ENCODE measurements around the gene SBNO2.

The SBNO2 gene

GRCh38 chr19:1070931-1071791, 102.9 kb downstream of the SBNO2 start:
- DNase-seq, result no peak

- DNase-seq, result no peak
Measured at GRCh38 chr19:1070576-1070930, 103.5 kb downstream of the SBNO2 start.

- DNase-seq, result peak; percentile 96
Measured at GRCh38 chr19:1069009-1069779, 104.9 kb downstream of the SBNO2 start.

- peak; percentile 66 for DNase-seq
Measured at GRCh38 chr19:1068009-1069001, 105.8 kb downstream of the SBNO2 start.

- DNase-seq, result no peak
Measured at GRCh38 chr19:1067341-1067957, 106.6 kb downstream of the SBNO2 start.

GRCh38 chr19:1066748-1067340, 107.2 kb downstream of the SBNO2 start, which contains the start of gene ARHGAP45:
TSS of gene ARHGAP45 (plus strand) at chr19:1067167. CDS start at chr19:1067406, 239 bp downstream.
- DNase-seq, result peak; percentile 87

- DNase-seq, result no peak
Measured at GRCh38 chr19:1066251-1066747, 107.8 kb downstream of the SBNO2 start.

GRCh38 chr19:1065606-1066109, 108.4 kb downstream of the SBNO2 start:
- no peak for DNase-seq

- peak; percentile 88 for DNase-seq
Measured at GRCh38 chr19:1064661-1065605, 109.1 kb downstream of the SBNO2 start.

GRCh38 chr19:1063909-1064660, 110.0 kb downstream of the SBNO2 start:
- peak; percentile 12 for DNase-seq

- peak; percentile 49 for DNase-seq
Measured at GRCh38 chr19:1063030-1063908, 110.8 kb downstream of the SBNO2 start.

GRCh38 chr19:1062387-1063029, 111.6 kb downstream of the SBNO2 start:
- no peak for DNase-seq

GRCh38 chr19:1061987-1062386, 112.1 kb downstream of the SBNO2 start:
- no peak for DNase-seq

GRCh38 chr19:1060689-1061088, 113.4 kb downstream of the SBNO2 start:
- DNase-seq, result no peak

- no peak for DNase-seq
Measured at GRCh38 chr19:1058112-1058511, 116.0 kb downstream of the SBNO2 start.

Data from RPMI8226 (cell line).